ENCODE data around the gene TSPO. TPM values are rescaled to one million over a fixed set of nuclear protein-coding genes. Genes with fewer than 3 reads are reported as not detected.
A peak's percentile ranks its signal among the peaks of the same experiment; 100 is the strongest.

TSPO gene
- total and polyA plus RNA-seq, 2 of the 13 experiments (the other 11 are each of a cell fraction or from before 2014, with no cell fraction given) = 0.46 to 1.4 TPM

GRCh38 chr22:43187171-43188099 is 36.1 kb downstream of the TSPO start (continued):
- TF ChIP-seq PRDM4 (CRISPR knock-in tag; IDR thresholded peaks at IDR 0.05; ENCODE audit: borderline replicate concordance) (no peak), ZNF563 (CRISPR knock-in tag; IDR thresholded peaks at IDR 0.05) (no peak; the same call in 1 of the 2 replicates), ZFP36 (IDR thresholded peaks at IDR 0.05; ENCODE audit: borderline replicate concordance, low read depth, low read length, partially characterized antibody) (no peak), NONO (IDR thresholded peaks at IDR 0.05) (no peak), NONO (CRISPR knock-in tag; conservative IDR thresholded peaks at IDR 0.05) (peak; percentile 93), FOSL1 (CRISPR knock-in tag; IDR thresholded peaks at IDR 0.05; ENCODE audit: borderline replicate concordance) (no peak), FOXJ3 (CRISPR knock-in tag; IDR thresholded peaks at IDR 0.05; ENCODE audit: borderline replicate concordance) (peak; percentile 22; the same call in 1 of the 2 replicates), ZBTB44 (CRISPR knock-in tag; IDR thresholded peaks at IDR 0.05) (no peak), ZNF576 (CRISPR knock-in tag; IDR thresholded peaks at IDR 0.05) (no peak), AHDC1 (CRISPR knock-in tag; IDR thresholded peaks at IDR 0.05; ENCODE audit: borderline replicate concordance) (no peak; the same call in 1 of the 2 replicates), ZNF282 (IDR thresholded peaks at IDR 0.05; ENCODE audit: partially characterized antibody) (no peak), FOXO1 (CRISPR knock-in tag; IDR thresholded peaks at IDR 0.05) (peak; percentile 76), ZNF12 (CRISPR knock-in tag; IDR thresholded peaks at IDR 0.05) (0 out of 2 replicates have a peak, but pooled peaks have one; percentile 46), BATF2 (CRISPR knock-in tag; IDR thresholded peaks at IDR 0.05) (no peak), LBX2 (CRISPR knock-in tag; IDR thresholded peaks at IDR 0.05; ENCODE audit: borderline replicate concordance) (no peak), ZNF224 (CRISPR knock-in tag; IDR thresholded peaks at IDR 0.05) (no peak), HDAC1 (CRISPR knock-in tag; IDR thresholded peaks at IDR 0.05) (peak; percentile 85)

Data from HepG2 (cell line).